Forelimb muscle (tissue), 1 donor: ENCODE measurements around the gene HSFY1. TPM values are rescaled to one million over a fixed set of nuclear protein-coding genes. Genes with fewer than 3 reads are reported as not detected.
"Not testable (repeated sequence)": the region's sequence is repeated elsewhere in the genome, so short reads cannot be mapped to it uniquely, and the experiment has no call there.

Experiments used
- DNase-seq: peaks from one replicate; pipeline ENCODE4 v3.0.0-alpha.2; 2013; ENCODE audit warnings: low read depth
- polyA plus RNA-seq: library from polyadenylated mRNA; unstranded; fragments of 120-200 nt; gene quantifications from one replicate; pipeline ENCODE4 v1.2.1, GENCODE V29; 2013; ENCODE audit not compliant: insufficient read length

The HSFY1 gene, protein sequence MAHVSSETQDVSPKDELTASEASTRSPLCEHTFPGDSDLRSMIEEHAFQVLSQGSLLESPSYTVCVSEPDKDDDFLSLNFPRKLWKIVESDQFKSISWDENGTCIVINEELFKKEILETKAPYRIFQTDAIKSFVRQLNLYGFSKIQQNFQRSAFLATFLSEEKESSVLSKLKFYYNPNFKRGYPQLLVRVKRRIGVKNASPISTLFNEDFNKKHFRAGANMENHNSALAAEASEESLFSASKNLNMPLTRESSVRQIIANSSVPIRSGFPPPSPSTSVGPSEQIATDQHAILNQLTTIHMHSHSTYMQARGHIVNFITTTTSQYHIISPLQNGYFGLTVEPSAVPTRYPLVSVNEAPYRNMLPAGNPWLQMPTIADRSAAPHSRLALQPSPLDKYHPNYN
- polyA plus RNA-seq, result not detected

- DNase-seq, result not testable (repeated sequence)
Measured at GRCh38 chrY:18546420-18546819, at the start of gene HSFY1. Gene HSFY1 (plus strand): TSS chrY:18546720. CDS start chrY:18546788, 68 bp downstream.

DNA sequence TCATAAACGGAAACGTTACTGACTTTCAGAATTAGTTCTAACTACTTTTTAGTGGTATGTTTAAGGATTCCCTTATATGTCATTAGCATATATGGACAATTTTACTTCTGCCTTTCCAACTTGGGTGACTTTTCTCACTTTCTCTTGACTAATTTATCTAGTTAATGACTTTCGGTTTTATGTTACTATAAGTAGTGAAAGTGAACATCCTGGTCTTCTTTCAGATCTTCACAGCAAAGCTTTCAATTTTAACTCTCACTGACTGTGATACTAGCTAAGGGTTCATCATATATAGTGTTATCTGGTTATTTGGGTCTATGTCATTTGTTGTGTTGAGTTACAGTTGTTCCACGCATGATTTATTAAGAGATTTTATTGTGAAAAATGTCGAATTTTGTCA, 42.3 kb upstream of the HSFY1 start:
- DNase-seq, result not testable (repeated sequence)

GRCh38 chrY:18530995-18531655, 15.4 kb upstream of the HSFY1 start:
- DNase-seq, result not testable (repeated sequence)

- not testable (repeated sequence) for DNase-seq
Measured at GRCh38 chrY:18538952-18539351, 7.6 kb upstream of the HSFY1 start.

GRCh38 chrY:18553132-18553531, 6.6 kb downstream of the HSFY1 start:
- not testable (repeated sequence) for DNase-seq

- DNase-seq, result not testable (repeated sequence)
Measured at GRCh38 chrY:18565915-18566314, 19.4 kb downstream of the HSFY1 start.

Other genes starting within 250 kb of the HSFY1 start
- not detected for gene HSFY2, start 227.0 kb downstream of the HSFY1 start, polyA plus RNA-seq